Putamen (tissue), 1 donor: ENCODE results near the gene EWSR1.
"Not testable (repeated sequence)": the region's sequence is repeated elsewhere in the genome, so short reads cannot be mapped to it uniquely, and the experiment has no call there.

Experiments used
- DNase-seq: peaks from one replicate; pipeline ENCODE4 v3.0.0-alpha.2; 2016; ENCODE audit warnings: low spot score

Gene EWSR1

DNA sequence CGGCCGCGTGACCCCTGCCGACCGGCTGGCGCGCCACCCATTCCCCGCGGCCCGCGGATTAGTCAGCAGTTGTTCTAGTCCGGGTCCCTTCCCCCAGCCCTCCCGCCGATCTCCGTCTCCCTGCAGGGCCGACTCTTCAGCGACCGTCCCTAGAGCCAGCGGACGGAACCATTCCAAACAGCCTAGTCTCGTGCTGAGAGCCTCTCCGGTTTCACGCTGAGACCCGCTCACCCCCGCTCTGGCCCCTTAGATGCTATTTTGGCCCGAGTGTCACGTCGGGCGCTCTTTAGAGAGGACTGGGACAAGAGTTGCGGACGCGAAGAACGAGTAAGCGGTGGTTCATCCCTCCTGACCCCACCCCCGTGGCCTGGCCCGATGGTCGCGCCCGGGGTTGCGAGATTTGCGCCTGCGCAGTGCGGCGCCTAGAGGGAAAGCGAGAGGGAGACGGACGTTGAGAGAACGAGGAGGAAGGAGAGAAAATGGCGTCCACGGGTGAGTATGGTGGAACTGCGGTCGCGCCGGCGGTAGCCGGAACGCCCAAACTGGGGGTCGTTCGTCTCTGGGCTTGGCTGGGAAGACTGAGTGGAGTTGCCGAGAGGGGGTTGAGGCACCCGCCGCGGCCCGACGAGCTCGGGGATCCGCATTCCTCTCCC lies at the start of gene EWSR1, which contains the start of gene RHBDD3:
Gene EWSR1, plus strand, starts transcription at position 411 of the 653 bp plus-strand sequence. Its CDS starts 69 bp downstream, at position 480.
Gene RHBDD3, minus strand, starts transcription at position 124 of the 653 bp plus-strand sequence. CDS start 2,355 bp downstream, outside the sequence.
- DNase-seq = peak; percentile 95

GRCh38 chr22:29218758-29219408 lies 49.2 kb upstream of the EWSR1 start:
- no peak for DNase-seq

DNA sequence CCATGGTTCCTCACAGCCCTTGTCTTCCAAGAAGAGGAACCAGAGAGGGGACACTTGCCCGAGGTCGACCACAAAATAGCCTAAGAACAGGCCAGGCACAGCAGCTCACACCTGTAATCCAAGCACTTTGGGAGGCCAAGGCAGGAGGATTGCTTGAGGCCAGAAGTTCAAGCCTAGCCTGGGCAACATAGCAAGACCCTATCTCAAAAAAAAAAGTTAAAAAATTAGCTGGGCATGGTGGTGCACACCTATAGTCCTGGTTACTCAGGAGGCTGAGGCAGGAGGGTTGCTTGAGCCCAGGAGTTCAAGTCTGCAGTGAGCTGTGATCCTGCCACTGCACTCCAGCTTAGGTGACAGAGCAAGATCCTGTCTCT lies 48.7 kb upstream of the EWSR1 start:
- not testable (repeated sequence) for DNase-seq

DNA sequence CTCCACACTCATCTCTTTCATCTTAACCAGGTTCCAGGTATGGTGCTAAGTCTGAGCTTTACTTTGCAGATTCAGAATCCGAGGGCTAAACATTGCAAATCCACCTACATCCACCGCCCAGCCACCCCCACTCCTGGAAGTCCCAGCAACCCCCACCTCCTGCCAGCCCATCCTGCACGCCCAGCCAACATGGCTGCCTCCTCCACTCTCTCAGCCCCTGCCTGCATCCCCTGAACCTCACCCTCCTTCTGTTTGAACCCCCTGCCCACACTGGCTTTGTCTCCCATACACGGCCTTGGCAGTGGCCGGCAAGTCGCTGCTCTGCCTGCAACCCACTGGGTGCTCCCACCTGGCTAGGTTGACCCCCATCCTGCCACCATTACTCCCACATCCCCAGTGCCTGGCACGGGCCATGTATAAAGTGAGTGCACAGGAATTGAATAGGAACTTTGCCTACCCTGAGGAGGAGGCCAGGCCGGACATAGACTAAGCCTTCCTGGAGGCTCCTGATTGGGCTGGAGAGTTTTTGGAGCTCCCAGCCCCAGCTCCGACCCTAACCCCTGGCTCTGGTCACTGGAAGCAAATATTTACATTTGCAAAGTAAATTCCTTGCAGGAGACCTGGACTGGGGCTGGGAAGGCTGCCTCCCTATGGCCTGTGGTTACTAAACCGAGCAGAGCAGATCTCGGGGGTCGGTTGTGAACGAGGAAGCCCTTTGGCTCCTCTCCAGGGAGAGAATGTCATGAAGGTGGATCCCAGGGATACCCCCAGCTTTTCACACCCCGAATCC lies 48.0 kb upstream of the EWSR1 start:
- DNase-seq = no peak

- no peak for DNase-seq
These were observed 43.8 kb upstream of the EWSR1 start for GRCh38 chr22:29224121-29224858.

DNA sequence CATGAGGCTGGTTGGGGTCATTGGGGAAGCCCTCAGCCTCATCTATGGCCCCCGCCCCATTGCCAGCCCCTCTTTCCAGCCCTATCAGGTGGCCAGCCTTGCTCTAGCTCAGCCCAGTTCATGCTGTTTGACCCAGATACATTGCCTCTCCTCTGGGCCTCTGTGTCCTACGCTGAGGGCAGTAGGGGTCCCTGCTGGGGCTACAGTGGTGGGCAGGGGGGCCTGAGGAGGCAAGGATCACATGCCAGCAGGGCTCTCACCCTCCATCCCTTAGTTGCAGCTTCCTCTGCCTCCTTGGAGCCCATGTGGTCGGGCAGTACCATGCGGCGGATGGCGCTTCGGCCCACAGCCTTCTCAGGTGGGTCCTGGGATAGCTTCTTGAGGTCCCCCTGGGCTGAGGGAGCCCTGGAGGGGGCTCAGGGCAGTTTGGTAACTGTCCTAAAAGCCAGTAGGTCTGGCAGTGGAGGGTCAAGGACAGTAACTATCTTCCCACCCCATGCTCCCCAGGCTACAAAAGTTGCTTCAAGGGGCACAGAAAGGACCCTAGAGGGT lies 43.1 kb upstream of the EWSR1 start:
- no peak for DNase-seq

- DNase-seq = no peak
These were observed 42.5 kb upstream of the EWSR1 start for GRCh38 chr22:29225422-29226090.

GRCh38 chr22:29226351-29226981 lies 41.6 kb upstream of the EWSR1 start:
- DNase-seq = no peak

GRCh38 chr22:29230972-29231875 lies 36.8 kb upstream of the EWSR1 start:
- DNase-seq = no peak

DNA sequence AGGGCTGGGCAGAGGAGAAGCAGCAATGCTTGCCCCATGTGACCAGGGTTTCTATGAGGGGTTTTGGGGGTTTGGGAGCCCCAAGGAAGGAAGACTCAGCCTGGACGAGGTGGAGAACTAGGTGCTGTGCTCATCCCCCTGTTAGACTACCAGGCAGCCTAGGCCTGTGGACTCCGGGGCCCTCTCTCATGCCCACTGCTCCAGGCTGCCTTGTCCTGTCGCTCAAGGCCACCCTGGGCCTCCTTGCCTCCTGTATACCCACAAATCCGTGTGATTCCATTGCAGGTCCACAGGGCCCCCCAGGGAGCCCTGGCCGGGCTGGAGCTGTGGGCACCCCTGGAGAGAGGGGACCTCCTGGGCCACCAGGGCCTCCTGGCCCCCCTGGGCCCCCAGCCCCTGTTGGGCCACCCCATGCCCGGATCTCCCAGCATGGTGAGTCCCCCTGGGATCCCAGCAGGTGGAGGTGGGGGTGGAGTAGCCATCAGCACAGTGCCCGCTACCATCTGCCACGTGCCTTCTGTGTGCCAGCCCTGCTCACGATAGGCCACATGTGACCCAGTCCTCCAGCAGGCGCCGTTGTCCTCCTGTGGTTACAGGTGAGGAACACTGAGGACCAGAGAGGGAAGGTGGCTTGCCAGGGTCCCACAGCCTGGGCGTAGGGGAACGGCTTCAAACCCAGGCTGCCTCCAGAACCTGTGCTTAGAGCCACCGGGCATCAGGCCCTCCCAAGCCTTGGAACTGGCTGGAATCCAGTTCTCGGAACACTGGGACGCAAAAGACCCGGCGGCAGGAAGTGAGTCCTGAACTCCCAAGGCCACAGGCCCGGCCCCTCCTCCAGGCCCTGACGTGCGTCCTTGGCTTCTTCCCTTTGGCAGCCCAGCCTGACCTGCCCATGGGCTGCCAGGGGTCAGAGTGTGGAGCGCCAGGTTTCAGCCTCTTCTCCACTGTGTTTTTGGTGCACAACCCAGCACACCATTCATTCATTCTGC lies 35.8 kb upstream of the EWSR1 start:
- DNase-seq = no peak

DNA sequence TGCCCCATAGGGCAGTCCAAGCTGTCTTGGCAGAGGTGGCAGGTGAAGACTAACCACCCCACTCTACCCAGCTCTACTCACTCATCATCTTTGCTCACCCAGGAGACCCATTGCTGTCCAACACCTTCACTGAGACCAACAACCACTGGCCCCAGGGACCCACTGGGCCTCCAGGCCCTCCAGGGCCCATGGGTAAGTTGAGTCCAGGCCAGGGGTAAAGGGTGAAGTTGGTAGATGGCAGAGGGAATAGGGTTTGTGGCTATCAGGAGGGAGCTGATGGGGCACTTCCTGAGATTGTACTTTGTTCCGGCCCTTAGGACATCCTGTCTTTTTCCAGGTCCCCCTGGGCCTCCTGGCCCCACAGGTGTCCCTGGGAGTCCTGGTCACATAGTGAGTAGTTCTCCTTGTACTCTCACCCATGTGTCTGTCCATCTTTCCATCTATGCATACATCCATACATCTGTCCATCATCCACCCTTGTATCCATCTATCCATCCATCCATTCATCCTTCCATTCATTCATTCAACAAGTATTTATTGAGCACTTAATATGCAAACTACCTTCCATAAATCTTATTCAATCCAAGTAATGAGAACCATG lies 34.7 kb upstream of the EWSR1 start:
- no peak for DNase-seq

DNA sequence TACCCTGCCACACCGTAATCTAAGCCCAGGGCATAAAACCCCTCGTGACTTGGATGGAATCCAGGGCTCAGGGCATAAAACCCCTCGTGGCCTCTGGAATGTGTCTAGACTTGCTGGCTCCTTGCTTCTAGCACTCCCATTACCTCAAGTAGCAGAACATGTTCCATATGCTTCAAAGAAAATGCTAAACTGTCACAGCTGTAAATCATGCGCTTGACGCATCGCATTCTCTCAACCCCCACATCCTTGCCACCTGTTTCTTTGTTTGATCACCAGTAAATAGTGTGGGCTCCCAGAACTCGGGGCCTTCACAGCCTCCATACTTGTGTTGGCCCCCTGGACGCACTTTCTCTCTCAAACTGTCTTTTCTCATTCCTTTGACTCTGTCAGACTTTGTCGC lies 27.6 kb upstream of the EWSR1 start:
- not testable (repeated sequence) for DNase-seq

- DNase-seq = no peak
These were observed 24.1 kb upstream of the EWSR1 start for GRCh38 chr22:29243874-29244446.

DNA sequence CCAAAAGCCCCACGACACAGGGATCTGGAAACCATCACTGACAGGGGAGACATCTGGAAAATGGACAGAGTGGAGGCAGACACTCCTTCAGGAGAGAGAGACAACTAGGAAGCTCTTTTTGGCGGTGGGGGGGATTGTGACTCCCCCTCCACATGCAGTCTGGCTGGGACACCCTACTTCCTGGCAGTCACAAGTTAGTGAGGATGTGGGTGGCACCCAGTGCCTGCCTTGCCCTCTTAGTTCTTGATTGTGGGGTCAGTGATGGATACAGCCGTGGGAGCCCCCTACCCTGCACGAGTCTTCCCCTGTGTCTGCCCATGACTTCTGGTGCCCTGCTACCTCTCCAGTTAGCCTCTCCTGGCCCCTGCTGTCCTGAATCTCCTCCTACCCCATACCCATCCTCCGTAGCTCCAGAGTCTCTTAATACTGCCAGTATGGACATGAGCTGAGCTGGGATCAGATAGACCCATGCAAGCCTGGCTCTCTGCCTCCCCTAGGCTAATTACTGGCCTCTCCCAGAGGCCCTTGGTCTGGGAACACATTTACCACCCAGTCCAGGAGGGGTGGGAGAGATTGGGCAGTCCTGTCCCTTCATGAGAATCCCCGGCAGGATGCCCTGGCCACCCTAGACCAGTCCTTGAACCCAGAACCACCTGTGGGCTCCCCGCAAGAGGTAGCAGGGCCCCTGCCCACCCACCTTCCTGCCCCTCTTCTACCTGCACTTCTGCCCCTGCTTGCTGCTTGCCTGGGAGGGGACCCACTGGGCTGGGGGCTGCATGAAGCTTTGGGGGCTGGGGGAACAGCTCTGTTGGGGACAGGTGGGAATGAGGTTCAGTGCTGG lies 23.1 kb upstream of the EWSR1 start:
- no peak for DNase-seq

DNA sequence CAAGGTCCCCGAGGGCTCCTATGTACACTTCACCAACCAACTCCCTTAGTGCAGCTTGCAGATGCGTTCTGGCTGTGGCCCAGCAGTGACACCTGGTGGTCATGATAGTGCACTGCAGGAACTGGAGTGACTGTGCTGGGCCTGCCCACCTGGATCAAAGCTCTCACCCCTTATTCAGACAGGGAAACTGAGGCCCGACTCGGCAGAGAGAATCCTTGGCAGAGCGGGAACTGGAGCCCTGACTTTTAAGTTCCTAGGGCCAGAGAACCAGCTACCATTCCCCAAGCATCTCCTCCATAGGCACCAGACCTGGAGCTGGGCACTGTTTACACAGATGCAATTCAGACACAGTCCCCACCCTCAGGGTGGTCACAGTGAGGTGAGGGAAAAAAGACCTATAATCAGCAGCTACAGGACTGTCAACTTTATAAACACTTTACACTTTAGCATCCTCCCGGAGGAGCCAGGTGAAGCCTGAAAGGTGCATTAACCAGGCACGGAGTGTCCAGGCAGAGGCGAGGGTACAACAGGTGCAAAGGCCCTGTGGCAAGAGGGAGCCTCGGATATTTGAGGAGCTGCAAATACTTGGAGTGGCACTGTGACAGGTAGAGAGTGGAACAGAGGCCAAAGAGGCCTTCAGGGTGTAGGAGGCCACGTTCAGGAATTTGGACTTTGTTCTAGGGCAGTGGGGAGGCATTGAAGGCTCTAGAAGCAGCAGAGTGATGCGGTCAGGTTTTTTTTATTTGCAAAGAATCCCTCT lies 22.3 kb upstream of the EWSR1 start:
- DNase-seq = no peak

GRCh38 chr22:29247891-29248290 lies 20.2 kb upstream of the EWSR1 start:
- DNase-seq = not testable (repeated sequence)
